SIG-M5 (cell line): ENCODE data around the gene SULT1E1.
"Not testable (repeated sequence)": the region's sequence is repeated elsewhere in the genome, so short reads cannot be mapped to it uniquely, and the experiment has no call there.

Experiments
- DNase-seq: peaks from one replicate; lab custom pipeline; 2025; lab: John Stamatoyannopoulos, UW

Gene SULT1E1

GRCh38 chr4:69843301-69843700 lies 16.6 kb downstream of the SULT1E1 start:
- DNase-seq: no peak

DNA sequence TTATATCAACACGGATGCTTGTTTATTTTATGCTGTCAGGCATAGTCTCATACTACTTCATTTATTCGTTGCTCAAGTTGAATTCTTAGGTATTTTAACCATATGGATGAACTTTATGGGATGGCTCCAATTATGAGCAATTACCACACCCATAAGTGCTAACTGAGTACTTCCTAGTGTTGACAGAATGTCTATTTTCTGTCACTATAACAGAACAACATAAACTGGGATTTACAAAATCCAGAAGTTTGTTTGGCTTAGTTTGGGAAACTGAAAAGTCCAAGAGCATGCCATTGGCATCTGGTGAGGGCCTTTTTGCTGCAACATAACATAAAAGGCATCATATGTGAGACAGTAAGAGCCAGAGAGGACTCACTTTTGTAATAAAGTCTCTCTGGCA lies 21.0 kb downstream of the SULT1E1 start:
- no peak for DNase-seq

DNA sequence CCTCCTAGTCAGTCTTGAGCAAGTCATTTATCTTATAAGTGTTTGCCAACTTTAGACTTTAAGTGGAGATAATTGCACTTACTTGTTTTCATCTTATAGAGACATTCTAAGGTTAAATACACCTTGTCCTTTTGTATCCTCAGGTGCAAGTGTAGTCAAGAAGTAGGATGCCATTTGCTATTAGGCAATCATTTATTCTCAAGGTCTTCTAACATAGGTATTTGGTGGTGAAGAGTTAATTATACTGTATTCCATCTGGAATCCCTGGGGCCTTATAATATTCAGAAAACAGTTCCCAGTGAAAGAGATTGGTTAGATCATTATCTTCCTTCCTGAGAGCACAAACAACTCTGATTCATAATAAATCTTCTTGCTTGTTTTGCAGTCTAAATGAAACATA lies 23.7 kb downstream of the SULT1E1 start:
- no peak for DNase-seq

GRCh38 chr4:69835766-69836165 lies 24.2 kb downstream of the SULT1E1 start:
- no peak for DNase-seq

GRCh38 chr4:69833251-69833650 lies 26.7 kb downstream of the SULT1E1 start:
- no peak for DNase-seq

DNA sequence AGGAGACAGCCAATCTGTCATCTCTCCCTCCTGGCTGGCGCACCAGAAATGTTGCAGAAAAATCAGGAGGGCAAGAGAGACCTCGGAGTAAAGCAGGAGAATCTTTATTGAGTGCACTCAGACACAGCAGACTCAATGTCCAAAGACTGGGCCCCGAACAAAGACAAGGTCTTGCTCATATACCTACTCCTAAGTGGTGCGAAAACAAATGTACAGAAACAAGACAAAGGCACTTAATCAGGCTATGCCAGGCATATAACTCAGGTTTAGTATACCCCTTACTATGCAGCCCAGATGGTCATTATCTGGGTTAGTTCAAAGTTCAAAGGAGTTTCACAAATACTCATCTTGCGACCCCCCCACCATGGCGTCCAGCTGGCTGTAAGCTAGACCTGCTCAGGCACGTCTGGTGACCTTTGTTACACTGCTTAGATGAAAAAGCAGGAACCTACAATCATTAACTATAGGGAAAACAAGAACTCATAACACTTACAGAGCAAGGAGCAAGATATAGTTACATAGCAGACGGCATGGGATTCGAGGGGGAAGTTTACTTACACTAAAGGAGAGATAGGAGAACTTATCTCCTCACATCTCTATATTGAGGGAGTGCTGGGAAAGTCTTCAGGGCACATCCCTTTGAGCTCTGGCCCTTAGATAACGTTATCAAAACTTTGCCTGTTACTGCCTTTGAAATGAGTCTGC lies 27.5 kb downstream of the SULT1E1 start:
- DNase-seq: no peak

- DNase-seq: no peak
Observed at GRCh38 chr4:69831646-69832325, 28.2 kb downstream of the SULT1E1 start.

DNA sequence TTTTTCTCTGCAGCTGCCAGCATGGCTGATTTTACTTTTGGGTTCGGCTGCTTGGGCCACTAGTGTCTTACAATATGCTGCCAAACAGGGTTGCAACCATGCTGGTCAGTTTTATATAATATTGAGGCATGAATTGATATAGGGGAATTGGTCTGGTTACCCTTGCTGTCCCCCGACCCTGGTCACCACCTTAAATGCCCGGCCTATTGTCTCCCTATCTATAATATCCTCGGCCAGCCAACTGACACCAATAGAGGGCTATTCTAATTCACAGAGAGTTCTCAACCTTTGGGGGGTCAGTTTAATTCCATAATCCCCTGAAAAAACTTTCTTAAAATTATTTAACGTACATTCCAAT lies 28.7 kb downstream of the SULT1E1 start:
- DNase-seq: no peak

DNA sequence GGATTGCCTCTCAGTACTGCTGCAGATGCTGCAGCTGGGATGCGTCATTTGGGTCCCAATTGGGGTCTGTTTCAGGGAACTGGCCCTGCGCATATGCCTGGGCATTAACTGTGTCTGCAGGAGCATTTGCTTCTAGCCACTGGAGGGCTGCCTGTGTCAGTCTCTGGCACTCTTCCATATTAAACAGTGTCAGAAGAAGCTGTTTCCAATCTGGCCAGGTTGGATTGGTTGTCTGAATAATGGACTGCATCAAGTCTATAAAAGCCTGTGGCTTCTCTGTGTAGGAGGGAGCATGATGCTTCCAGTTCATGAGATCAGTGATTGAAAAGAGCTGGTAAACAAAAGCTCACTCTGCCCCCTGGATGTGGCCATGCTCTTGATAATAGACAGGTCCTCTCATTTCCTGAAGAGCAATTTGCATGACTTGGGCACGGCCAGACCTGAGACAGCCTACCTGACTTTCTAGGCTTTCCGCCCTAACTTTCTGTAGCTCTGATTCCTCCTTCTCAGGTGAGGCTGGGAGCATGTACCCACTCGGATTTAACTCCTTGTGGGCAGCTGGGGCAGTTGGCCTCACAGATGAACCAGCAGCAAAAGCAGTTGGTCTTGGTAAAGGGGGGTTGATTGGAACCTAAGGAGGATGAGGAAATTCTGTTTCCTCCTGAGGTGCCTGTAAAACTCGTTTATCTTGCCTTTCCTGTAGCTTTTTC lies 29.2 kb downstream of the SULT1E1 start:
- no peak for DNase-seq

DNA sequence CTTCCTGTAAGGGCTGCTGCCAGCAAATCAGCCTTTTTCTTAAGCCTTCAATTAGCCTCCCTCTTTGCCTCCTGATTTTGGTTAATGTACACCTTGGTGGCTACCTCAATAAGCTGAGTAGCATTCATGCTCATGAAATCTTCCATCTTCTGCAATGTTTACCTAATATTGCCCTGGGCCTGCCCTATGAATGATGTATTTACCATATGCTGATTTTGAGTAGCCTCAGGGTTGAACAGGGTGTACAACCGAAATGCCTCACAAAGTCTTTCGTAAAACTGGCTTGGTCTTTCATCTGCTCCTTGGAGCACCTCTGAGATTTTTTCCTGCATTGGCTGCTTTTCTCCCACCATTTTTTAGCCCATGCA lies 29.8 kb downstream of the SULT1E1 start:
- no peak for DNase-seq

DNA sequence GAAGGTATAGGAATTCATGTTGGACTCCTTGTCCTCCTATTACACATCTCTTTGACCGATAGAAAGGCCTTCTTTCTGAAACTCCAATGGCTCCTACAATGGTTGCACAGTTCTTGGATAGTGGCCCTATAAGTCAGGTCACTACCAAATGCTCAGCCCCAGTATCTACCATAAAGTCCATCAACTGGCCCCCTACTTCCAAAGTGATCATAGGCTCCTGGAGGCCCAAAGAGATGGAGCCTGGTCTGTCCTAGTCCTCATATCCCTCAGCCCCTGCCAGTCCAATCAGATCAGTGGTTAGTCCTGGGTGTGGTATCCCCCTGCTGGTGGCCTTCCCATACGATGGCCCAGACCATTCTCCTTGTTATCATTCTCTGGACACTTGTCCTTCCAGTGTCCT lies 30.3 kb downstream of the SULT1E1 start:
- DNase-seq: no peak

DNA sequence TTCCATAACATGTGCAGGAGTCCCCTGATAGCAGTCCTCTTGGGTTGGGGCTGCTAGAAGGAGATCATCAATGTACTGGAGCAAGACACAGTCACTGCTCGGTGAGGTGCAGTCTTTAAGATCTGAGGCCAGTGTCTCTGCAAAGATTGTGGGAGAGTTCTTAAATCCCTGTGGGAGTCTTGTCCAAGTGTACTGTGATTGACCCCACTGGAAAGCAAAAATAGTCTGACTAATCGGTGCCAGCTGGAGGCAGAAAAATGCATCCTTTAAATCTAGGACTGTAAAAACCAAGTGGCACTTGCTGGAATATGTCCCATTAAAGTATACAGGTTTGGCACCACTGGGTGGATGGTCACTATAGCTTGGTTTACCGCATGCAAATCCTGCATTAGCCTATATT lies 31.1 kb downstream of the SULT1E1 start:
- DNase-seq: no peak

GRCh38 chr4:69825056-69825455 lies 34.9 kb downstream of the SULT1E1 start:
- not testable (repeated sequence) for DNase-seq

DNA sequence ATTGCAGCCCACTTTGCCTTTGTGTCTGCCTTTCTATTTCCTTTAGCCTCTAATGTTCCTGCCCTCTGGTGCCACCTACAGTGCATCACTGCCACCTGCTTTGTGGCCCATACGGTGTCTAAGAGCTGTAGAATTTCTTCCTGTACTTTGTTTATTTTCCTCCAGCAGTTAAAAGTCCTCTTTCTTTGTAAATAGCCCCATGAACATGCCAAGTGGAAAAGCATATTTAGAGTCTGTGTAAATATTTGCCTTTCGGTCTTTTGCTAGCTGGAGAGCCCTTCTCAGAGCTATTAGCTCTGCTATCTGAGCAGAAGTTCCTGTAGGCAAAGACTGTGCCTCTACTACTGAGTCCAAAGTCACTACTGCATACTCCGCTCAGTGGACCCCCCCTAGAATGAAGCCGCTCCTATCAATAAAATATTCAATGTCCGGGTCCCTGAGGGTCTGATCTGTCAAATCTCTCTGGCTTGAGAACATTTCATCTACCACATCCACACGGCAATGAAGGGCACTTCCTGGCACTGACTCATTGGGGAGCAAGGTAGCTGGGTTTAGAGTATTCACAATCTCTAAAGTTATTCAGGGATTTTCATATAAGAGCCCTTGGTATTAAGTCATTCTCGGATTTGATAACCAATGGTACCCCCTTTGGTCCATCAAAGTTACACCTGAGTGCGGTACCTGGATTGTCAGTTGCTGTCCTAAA lies 36.3 kb downstream of the SULT1E1 start:
- DNase-seq: no peak

DNA sequence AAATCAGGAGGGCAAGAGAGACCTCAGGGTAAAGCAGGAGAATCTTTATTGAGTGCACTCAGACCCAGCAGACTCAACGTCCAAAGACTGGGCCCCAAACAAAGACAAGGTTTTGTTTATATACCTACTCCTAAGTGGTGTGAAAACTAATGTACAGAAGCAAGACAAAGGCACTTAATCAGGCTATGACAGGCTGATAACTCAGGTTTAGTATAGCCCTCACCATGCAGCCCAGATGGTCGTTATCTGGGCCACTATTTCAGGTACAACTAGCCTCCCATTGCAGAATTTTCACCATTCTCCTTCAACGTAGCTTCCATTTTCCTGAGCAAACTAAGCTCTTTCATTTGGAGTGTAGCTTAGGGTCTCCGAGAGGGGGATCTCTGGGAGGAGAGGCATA lies 36.9 kb downstream of the SULT1E1 start:
- DNase-seq: no peak

DNA sequence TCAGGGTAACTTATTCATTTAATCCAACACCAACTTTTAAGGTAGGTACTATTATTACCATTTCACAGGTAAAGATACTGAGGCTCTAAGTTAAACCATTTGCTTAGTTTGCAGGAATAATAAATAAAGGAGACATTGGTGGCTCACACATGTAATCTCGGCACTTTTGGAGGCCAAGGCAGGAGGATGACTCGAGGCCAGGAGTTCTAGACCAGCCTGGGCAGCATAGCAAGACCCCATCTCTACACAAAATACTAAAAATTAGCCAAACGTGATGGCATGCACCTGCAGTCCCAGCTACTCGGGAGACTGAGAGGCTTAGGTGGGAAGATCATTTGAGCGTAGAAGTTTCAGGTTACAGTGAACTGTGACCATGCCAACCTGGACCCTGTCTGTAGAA lies 37.7 kb downstream of the SULT1E1 start:
- DNase-seq: no peak

- no peak for DNase-seq
Observed at GRCh38 chr4:69818060-69818639, 41.8 kb downstream of the SULT1E1 start.

GRCh38 chr4:69816236-69816635 lies 43.7 kb downstream of the SULT1E1 start:
- DNase-seq: no peak

GRCh38 chr4:69813628-69814027 lies 46.3 kb downstream of the SULT1E1 start:
- no peak for DNase-seq

DNA sequence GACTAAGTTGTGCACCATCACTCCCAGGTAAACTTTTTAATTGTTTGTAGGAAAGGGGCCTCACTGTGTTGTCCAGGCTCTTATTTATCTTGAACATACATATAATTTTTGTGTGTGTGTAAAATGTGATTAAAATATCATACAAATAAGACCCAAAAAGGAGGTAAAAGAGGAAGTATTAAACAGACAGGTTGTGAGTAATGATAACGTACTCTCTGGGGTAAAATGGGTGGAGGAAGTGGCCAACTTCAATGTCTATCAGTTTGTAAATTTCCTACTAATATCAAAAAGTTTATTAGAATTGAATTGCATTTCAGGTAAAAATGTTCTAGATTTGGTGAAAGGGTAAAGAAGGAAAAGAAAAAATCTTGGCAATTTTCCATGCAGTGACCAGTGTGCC lies 48.8 kb downstream of the SULT1E1 start:
- DNase-seq: no peak

- DNase-seq: no peak
Observed at GRCh38 chr4:69800599-69800998, 59.3 kb downstream of the SULT1E1 start.

- no peak for DNase-seq
Observed at GRCh38 chr4:69799337-69799736, 60.6 kb downstream of the SULT1E1 start.
